ENCODE results near the gene RAD51B.

RAD51B gene

GRCh38 chr14:67940486-67941455, 121.2 kb downstream of the RAD51B start (continued):
- TF ChIP-seq ZBTB21 (tag by site-specific recombination; IDR thresholded peaks at IDR 0.05) (0 out of 2 replicates have a peak, but pooled peaks have one; percentile 24), ZNF513 (tag by site-specific recombination; IDR thresholded peaks at IDR 0.05) (no peak), GLIS2 (tag by site-specific recombination; IDR thresholded peaks at IDR 0.05) (no peak), HOXA7 (CRISPR knock-in tag; IDR thresholded peaks at IDR 0.05; ENCODE audit: borderline replicate concordance) (no peak), ZNF629 (tag by site-specific recombination; IDR thresholded peaks at IDR 0.05) (peak; percentile 67), PATZ1 (tag by site-specific recombination; IDR thresholded peaks at IDR 0.05) (no peak; the same call in 1 of the 2 replicates), BCL11A (tag by site-specific recombination; IDR thresholded peaks at IDR 0.05; ENCODE audit: low read depth) (peak; percentile 41; the same call in 1 of the 2 replicates), SP7 (tag by site-specific recombination; IDR thresholded peaks at IDR 0.05) (0 out of 2 replicates have a peak, but pooled peaks have one; percentile 48), KLF8 (tag by site-specific recombination; IDR thresholded peaks at IDR 0.05) (peak; percentile 64), SCRT2 (tag by site-specific recombination; IDR thresholded peaks at IDR 0.05) (peak; percentile 83), ZBTB48 (tag by site-specific recombination; IDR thresholded peaks at IDR 0.05) (no peak), ZNF548 (tag by site-specific recombination; IDR thresholded peaks at IDR 0.05) (no peak), EGR2 (tag by site-specific recombination; IDR thresholded peaks at IDR 0.05; ENCODE audit: low read depth) (no peak), PRDM1 (tag by site-specific recombination; IDR thresholded peaks at IDR 0.05) (no peak), ZNF146 (tag by site-specific recombination; IDR thresholded peaks at IDR 0.05) (no peak), ZNF112 (tag by site-specific recombination; IDR thresholded peaks at IDR 0.05) (no peak), PRDM10 (tag by site-specific recombination; IDR thresholded peaks at IDR 0.05) (0 out of 2 replicates have a peak, but pooled peaks have one; percentile 44), ZBTB17 (tag by site-specific recombination; IDR thresholded peaks at IDR 0.05) (peak; percentile 69), ZNF677 (tag by site-specific recombination; IDR thresholded peaks at IDR 0.05) (no peak), ZNF148 (tag by site-specific recombination; IDR thresholded peaks at IDR 0.05; ENCODE audit: borderline replicate concordance) (no peak), ZNF398 (tag by site-specific recombination; IDR thresholded peaks at IDR 0.05) (no peak)

All from HEK293 (cell line).